ENCODE measurements around the gene APMAP. TPM values are rescaled to one million over a fixed set of nuclear protein-coding genes. Genes with fewer than 3 reads are reported as not detected.
"Not testable (repeated sequence)": the region's sequence is repeated elsewhere in the genome, so short reads cannot be mapped to it uniquely, and the experiment has no call there.

The APMAP gene
- polyA plus RNA-seq, 3 donors, result 92.7 to 98.7 (median 97.6) TPM

- not testable (repeated sequence) for DNase-seq (ENCODE audit: extremely low read depth in 1 of 11, low read depth in 9 of 11, low spot score in 4 of 11)
Measured at GRCh38 chr20:24930724-24931688, 61.5 kb downstream of the APMAP start.

DNA sequence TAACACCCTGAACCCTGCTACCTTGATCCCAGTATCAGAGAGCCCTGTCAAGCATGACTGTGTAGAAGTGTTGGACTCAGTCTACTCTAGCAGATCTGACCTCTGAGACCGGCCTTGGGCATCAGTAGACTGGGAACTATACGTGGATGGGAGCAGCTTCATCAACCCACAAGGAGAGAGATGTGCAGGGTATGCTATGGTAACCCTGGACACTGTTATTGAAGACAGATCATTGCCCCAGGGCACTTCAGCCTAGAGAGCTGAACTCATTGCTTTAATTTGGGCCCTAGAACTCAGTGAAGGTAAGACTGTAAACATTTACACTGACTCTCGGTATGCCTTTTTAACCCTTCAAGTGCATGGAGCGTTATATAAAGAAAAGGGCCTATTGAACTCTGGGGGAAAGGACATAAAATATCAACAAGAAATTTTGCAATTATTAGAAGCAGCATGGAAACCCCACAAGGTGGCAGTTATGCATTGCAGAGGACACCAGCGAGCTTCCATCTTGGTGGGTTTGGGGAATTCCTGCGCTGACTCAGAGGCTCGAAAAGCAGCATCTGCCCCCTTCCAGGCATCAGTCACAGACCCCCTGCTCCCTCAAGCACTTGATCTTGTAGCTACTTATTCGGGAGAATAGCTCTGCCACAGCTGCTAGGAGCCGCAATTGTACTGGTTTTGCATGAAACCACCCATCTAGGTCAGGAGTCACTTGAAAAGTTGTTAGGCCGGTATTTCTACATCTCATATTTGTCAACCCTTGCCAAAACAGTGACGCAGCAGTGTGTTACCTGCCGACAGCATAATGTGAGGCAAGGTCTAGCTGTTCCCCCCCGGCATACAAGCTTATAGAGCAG lies 62.5 kb downstream of the APMAP start:
- peak in 9 of 11 donors; percentile 28 to 63 (median 44) for DNase-seq (ENCODE audit: extremely low read depth in 1 of 11, low read depth in 9 of 11, low spot score in 4 of 11)

DNA sequence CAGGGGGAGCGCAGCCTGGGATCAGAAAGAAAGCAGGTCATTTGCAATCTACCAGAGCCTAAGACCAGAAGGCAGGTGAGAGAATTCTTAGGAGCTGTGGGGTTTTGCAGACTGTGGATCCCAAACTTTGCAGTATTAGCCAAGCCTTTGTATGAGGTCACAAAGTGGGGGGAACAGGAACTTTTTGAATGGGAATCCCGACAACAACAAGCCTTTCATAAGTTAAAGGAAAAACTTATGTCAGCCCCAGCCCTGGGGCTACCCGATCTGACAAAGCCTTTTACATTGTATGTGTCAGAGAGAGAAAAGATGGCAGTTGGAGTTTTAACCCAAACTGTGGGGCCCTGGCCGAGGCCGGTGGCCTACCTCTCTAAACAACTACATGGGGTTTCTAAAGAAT lies 63.3 kb downstream of the APMAP start:
- not testable (repeated sequence) for DNase-seq (ENCODE audit: extremely low read depth in 1 of 11, low read depth in 9 of 11, low spot score in 4 of 11)

DNA sequence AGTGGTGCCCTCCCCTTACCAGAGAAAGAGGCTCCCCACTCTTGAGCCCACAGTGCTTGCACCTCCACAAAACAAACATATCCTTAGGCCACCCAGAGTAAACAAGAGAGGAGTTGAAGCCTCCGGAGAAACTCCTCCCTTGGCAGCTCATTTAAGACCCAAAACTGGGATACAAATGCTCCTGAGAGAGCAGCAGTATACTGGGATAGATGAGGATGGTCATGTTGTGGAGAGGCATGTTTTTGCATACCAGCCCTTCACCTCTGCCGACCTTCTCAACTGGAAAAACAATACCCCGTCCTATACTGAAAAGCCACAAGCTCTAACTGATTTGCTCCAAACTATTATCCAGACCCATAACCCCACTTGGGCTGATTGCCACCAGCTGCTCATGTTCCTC lies 71.8 kb downstream of the APMAP start:
- not testable (repeated sequence) for DNase-seq (ENCODE audit: extremely low read depth in 1 of 11, low read depth in 9 of 11, low spot score in 4 of 11)

GRCh38 chr20:24919665-24920064 lies 72.9 kb downstream of the APMAP start:
- DNase-seq (ENCODE audit: extremely low read depth in 1 of 11, low read depth in 9 of 11, low spot score in 4 of 11), result not testable (repeated sequence)

GRCh38 chr20:24918579-24919566 lies 73.7 kb downstream of the APMAP start:
- no peak for DNase-seq (ENCODE audit: extremely low read depth in 1 of 11, low read depth in 9 of 11, low spot score in 4 of 11)

DNA sequence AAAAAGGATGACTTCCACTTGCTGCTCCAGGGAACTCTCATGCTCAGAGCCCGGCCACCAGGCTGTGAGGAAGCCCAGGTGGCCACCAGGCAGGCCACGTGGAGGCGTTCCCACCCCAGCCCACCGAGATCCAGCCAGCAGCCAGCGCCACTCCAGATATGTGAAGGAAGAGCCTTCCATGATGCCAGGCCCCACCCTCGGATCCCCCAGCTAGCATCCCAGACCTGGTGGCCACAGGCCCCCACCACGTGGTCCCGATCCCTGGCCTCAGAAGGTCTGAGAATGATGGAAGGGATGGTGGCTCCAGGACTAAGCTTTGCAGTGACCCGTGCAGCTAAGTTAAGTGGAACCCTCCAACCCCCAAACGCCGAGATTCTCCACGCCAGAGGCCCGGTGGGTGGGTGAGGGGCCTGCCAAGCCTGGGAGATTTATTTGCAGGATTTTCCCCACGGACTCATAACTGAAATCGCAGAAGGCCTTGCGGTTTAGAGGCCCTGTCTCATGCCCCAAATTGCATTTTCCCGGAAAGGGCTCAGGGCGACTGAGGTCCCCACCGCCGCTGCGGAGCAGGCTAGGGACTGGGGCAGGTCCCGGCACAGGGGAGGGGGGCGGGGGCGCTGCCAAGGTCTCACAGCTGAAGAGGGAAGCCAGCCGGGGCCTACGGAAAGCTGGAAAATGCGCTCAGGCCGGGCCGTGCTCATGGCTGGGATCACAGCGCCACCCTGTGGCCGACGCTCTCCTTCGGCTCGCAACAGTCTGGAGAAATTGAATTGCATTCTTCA lies 74.6 kb downstream of the APMAP start:
- DNase-seq (ENCODE audit: extremely low read depth in 1 of 11, low read depth in 9 of 11, low spot score in 4 of 11), result peak; percentile 56 to 81 (median 74)

GRCh38 chr20:24917056-24917455 lies 75.5 kb downstream of the APMAP start:
- no peak for DNase-seq (ENCODE audit: extremely low read depth in 1 of 11, low read depth in 9 of 11, low spot score in 4 of 11)

- no peak for DNase-seq (ENCODE audit: extremely low read depth in 1 of 11, low read depth in 9 of 11, low spot score in 4 of 11)
Measured at GRCh38 chr20:24916412-24916811, 76.1 kb downstream of the APMAP start.

GRCh38 chr20:24915892-24916291 lies 76.7 kb downstream of the APMAP start:
- no peak for DNase-seq (ENCODE audit: extremely low read depth in 1 of 11, low read depth in 9 of 11, low spot score in 4 of 11)

DNA sequence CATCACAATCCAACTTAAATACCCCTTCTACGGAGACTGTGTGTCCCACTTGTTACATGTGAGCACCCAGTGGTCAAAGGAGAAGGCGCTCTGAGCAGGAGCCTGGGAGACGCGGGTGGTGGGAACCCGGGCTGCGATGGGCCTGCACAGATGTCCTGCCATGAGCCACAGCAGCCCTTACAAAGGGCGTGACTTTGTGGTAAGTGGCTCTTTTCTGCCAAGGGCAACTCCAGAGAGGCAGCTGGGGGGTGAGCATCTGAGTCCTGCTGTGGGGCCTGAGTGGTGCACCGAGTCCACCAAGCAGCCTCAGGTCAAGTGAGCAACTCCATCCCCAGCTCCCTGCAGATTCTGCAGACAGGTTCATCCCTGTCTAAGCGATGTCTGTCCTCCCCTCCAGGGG lies 77.1 kb downstream of the APMAP start:
- DNase-seq (ENCODE audit: extremely low read depth in 1 of 11, low read depth in 9 of 11, low spot score in 4 of 11), result no peak

- no peak for DNase-seq (ENCODE audit: extremely low read depth in 1 of 11, low read depth in 9 of 11, low spot score in 4 of 11)
Measured at GRCh38 chr20:24914388-24915241, 77.9 kb downstream of the APMAP start.

- no peak for DNase-seq (ENCODE audit: extremely low read depth in 1 of 11, low read depth in 9 of 11, low spot score in 4 of 11)
Measured at GRCh38 chr20:24913076-24913628, 79.4 kb downstream of the APMAP start.
